RKO (cell line): ENCODE measurements around the gene FAM174C.

Experiments used
- DNase-seq: peaks from one replicate; pipeline ENCODE4 v3.0.0-alpha.2; 2016; ENCODE audit warnings: low spot score

Gene FAM174C

DNA sequence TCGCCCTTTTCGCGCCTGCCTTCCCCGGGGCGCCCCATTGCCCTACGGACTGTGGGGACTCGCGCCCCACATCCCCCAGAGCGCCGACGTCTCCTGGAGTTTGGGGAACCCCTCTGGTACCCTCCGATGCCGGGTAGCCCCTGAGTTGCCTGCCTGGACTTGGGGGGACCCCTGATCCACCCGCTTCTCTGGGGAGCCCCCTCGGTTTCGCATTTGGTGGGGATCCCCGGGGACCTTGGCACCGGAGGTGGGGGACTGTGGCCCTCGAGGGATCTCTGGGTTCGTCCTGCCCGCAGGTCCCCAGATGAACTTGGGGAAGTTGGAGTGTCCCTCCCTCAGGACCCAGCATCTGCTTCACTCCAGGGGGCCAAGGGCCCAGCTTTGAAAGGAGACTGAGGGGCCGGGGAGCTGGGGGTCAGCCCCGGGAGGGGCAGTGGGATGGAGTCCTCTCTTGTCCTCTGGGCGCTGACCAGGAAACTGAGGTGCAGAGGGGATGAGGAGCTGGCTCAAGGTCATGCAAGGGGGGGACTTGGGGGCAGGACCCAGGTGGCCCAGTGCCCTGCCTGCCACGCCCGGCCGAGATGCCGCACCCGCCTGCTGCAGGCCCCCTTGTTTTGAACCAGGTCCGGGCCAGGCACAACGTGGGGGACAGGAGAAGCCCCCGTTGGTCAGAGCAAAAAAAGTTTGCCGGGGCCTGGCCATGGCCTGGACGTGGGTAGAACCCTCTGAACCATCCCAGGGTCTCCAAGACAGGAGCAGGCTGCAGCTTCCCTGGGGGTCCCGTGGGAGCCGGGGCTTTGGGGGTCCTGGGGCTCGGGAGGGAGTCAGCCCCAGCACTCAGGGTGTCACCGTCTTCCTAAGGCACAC lies 11.4 kb downstream of the FAM174C start:
- DNase-seq: no peak

DNA sequence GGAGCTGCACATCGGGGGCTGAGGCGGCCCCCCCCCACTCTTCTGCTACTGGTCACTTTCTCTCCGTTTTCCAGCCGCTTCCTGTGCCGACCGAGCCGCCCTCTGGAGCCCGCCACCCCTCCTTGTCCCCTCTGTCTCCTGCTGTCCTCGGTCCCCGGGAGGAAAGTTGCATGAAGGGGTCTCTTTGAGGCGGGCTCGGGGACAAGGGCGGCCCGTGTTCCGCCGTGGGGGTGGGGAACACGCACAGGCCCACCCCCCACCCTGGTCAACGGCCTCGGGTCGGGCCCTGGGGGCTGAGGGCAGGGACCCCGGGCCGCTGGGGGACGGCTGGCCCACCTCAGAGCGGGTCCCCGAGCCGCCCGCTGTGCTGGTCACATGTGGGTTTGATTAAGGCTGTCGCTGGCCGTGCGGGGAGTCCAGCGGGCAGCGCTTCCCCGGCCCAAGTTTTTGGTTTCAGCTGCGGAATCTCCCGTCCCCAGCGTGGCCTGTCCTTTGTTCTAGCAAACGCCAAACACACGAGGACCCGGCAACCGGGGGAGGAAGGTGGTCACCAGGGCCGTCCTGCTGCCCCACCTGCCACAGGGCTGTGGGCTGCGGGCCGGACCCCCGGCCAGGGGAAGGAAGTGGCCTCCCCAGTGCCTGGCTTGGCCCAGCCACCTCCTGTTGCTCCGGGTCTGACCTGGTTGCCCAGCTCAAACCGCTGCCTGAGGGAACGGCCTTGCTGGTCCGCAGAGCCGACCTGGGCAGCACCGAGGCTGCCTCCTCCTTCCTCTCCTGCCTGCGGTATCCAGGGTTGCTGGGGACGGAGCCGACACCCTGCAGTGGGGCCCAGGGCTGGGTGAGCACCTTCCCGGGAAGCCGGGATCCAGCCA lies 12.3 kb downstream of the FAM174C start:
- DNase-seq: no peak

DNA sequence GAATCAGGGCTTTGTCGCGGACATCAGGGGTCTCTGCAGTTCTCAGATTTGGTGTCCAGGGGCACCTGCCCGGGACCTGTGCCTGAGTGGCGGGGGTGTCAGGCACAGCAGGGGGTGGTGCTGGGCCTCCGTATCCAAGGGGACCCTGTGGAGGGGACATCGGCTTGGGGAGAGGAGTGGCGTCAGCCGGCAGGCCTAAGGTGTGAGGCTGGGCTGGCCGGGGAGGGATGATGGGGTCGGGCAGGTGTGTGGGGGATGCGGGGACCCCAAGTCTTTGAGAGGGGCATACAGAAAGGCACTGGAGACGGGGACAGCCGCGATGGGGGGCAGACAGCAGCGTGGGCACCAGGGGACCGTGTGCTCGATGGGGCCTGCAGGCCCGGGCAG lies 12.9 kb downstream of the FAM174C start:
- no peak for DNase-seq

DNA sequence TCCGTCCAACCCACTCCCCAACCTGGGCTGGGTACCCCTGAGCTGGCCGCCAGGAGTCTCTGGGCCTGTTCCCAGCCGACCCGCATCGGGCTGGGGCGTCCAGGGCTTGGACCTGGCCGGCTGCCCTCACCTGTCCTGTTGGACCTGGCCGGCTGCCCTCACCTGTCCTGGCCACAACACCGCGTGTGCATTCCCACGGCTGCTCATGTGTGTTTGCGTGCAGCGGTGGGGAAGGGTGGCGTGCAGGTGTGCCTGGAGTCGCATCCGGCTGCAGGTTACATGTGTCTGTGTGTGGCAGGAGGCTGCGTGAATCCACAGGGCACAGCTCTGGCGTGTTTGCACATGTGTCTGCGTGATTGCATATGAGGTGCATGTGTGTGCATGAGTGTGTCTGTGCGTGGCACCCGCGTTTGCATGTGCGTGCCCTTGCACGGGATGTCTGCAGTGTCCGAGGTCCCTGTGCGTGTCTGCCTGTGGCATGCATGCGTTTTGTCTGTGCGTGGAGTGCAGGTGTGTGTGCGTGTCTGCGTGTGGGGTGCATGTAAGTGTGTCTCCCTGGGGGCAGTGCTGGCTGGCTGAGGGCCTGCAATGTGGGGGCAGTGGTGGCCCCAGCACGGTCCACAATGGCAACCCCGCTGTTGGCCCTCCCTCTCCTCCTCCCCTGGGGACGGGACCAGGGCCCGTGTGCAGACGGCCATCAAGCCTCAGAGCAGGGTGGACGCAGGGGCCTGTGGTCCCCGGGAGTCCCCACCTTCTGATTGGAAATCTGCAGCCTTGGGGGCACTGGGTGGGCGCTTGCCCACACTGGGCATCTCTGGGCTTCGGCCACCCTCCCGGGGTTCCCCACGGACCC lies 13.7 kb downstream of the FAM174C start:
- no peak for DNase-seq

DNA sequence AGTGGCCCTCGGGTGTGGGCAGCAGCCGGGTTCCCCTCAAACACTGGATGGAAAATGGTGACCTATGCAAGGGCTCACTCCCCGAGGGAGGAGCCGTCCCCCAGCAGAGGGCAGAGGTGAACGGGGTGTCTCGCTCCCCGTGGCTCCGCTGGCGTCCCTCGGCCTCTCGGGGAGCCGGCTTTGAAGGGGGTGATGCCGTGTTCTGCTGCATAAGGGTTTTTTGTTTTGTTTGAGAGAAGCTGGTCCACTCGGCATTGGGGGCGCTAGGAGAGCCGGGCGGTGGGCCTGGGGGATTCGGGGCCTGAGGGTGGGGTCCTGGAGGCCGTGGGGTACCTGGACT lies 14.3 kb downstream of the FAM174C start:
- no peak for DNase-seq

DNA sequence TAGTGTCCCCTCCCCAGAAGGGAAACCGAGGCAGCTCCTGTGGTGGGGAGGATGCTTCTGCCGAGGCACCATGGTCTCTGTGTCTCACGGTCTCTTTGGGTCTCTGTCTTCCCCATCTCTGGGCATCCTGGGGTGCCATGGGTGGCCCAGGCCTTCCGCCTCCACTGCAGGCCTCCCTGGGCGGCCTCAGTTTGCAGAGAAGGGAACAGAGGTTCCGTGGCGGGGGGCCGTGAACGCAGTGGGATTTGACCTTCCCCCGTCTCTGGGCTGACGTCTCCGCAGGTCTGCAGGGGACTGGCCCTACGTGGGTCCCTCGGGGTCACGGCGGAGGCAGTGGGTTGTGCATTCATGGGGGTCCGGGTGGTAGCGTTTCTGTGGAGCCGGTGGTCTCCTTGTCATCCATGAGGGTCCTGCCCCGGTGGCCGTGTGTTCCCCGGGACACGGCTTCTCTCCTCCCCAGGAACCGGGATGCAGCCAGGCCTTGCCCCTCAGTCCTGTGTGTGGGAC lies 14.9 kb downstream of the FAM174C start:
- DNase-seq: no peak

DNA sequence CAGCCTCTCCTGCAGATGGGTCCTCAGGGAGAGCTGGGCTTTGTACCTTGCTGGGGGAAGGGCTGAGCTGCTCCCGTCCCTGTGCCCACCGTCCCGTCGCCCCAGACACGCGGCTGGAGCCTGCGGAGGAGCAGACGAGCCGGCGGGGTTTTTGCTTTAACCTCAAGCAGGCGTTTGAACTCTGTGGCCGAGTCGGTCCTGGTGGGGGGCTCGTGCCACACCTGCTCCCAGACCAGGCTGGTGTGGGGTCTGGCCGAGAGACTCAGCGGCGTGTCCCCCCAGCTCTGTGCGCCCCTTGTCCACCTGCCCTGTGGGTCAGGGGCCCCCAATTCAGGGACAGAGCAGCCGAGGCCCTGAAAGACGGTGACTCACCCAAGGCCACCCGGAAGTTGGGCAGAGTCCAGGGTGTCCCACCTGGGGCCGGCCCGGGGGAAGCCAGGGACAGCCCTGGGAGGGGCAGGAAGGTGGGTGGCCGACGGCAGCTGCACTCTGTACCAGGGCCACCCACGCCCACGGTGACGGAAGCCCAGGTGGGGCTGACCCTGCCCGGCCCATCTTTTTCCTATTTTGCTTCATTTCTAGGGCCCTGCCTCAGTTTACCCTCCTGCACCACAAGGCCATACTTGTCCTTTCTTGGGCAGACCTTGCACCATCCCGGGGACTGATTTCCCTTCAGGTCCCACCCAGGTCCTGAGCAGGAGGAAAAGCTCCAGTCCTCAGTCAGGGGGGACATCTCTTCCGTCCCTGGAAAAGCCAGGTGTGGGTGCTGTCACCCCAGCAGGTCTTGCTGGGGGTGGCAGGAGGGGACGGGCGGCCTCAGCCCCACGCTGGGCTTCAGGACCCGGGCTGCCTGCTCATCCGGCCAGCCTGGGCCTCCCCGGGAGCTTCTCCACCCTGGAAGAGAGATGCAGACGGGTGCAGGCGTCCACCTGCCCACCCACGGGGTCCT lies 15.6 kb downstream of the FAM174C start:
- no peak for DNase-seq

DNA sequence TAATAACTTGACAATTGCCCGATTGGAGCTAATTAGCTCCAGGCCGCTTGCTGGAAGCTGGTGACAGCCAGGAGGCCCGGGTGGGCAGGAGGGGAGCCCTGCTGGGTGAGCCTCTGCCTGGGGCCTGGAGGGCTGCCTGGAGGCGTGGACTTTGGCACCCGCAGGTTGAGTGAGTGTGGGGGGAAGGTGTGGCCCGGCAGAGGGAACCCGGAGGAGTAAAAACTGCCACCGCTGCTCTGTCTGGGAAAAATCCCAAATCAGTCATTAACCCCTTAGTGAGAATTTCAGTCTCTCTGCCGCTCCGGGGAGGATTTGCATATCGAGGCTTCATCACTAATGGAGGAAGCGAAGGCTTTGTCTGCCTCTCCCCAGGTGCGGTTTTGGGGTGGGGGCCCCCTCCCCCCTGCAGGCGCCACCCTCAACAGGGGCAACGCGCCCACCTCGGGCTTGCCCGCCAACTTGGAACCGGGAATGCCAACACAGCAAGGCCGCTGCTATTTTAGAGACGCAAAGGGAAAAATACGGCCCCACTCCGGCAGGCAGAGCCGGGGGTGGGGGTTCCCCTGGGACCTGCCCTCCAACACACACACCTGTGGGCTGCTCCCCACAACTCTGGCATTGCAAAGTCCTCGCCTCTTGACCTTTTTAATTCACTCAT lies 16.6 kb downstream of the FAM174C start:
- no peak for DNase-seq

DNA sequence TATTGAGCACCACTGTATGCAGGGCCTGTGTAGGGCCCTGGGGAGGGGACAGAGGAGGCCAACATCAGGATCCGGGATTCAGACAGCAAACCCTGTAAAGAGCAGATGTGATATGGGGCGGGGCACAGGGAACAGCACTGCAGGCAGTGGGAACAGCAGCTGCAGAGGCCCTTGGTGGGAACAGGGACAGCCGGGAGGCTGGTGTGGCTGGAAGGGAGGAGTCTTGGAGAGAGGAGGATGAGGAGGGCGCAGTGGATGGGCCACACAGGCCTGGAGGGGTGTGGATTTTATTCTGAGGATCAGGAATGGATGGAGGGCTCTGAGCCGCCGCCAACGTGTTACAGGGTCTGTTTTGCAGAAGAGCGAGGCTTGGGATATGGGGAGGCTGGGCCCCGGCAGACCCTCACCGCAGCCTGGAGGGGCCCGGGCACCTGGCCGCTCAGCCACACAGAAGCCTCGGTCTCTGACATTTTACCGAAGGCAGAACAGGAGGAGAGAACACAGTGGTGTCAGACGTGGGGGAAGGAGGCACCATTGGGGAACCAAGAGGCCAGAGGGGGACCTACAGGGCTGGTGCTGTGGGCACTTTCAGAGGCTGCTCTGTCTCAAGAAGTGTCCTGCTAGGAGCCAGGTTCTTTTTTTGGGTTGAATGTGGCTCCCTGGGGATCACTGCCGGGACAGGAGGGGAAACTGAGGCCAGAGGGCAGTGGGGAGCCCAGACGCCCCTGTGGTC lies 17.3 kb downstream of the FAM174C start:
- no peak for DNase-seq

DNA sequence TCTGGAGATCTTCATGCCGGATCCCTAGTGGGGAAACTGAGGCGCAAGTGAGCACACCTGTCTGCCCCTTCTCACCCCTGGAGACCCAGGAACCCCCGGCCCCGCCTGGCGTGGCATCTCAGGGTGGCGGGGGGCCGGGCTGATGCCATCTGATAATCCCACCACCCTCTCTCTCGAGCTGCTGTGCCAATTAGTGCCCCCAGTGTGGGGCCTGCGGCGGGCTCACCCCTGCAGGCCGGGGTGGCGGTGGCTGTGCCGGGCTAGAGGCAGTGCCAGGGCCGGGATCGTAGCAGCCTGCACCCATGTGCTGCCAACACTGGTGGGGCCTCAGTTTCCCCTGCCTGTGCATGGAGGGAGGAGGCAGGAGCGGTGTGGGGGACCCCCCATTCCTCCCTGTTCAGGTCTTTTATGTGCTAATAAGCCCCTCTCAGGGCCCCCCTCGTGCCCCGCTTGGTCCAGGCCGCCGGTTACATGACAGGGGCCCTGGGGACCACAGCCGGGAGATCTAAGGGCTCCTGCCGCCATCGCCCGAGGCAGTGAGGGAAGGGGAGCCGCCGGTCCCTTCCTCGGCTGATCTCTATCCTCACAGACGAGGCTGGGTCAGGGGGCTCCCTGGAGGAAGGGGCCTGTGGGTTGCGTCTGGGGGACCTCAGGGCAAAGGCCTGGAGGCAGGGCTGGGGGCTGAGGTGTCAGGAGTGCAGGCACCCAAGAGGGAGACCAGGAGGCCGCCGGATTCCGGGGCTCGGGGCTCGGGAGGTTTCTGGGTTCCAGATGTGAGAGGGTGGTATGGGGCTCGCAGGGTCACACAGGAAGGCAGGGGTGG lies 18.7 kb downstream of the FAM174C start:
- DNase-seq: no peak

DNA sequence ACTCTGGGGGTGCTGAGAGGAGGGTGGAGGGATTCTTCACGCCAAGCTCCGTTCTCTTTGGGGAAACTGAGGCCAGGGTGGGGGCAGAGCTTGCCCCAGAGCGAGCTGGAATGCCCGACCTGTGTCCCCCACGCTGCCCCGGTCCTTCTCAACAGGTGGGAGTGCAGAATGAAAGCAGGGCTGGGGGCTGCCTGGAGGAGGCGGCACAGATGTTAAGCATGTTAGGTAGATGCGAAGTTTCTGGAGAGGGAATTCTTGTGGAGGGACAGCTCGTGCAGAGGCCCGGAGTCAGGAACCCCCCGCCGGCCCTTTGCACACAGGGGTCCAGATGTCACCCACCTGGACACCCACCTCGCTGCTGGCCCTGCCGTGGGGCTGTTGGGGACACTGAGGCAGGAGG lies 19.4 kb downstream of the FAM174C start:
- DNase-seq: no peak

DNA sequence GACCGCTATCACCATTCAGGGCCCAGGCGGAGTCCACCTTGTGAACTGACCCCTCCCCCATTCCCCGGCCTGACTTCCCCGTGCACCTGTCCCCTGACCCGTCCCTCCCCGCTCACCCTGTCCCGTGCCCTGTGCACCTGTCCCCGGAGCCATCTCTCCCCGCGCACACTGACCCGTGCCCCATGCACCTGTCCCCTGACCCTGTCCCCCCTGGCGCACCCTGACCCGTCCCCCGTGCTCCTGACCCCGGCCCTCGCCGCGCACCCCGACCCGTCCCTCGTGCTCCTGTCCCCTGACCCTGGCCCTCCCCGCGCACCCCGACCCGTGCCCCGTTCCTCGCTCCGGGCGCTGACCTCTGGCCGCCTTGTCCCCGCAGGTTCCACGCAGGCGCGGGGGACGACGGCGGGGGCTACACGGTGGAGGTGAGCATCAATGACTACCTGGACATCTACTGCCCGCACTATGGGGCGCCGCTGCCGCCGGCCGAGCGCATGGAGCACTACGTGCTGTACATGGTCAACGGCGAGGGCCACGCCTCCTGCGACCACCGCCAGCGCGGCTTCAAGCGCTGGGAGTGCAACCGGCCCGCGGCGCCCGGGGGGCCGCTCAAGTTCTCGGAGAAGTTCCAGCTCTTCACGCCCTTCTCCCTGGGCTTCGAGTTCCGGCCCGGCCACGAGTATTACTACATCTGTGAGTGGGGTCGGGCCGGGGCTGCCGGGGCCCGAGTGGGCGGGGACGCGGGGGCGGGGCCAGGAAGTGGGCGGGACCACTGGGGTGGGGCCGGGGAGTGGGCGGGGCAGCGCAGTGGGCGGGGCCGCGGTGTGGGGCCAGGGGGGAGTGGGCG lies 20.1 kb downstream of the FAM174C start:
- no peak for DNase-seq

DNA sequence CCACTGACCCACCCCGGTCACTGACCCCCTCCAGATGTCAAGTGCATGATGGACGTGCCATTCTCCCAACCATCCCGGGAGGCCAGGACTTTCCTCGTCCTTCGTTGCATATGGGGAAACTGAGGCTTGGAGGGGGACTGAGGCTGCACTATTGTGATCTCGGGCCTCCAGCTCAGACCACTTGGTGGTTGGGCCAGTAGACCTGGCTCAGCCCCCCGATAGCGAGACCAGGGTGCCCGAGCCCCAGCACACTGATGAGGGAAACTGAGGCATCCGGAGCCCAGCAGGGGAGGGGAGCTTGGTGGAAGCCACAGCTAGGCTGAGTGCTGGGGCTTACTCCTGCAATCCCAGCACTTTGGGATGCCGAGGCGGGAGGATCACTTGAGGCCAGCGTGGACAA lies 20.7 kb downstream of the FAM174C start:
- DNase-seq: no peak

DNA sequence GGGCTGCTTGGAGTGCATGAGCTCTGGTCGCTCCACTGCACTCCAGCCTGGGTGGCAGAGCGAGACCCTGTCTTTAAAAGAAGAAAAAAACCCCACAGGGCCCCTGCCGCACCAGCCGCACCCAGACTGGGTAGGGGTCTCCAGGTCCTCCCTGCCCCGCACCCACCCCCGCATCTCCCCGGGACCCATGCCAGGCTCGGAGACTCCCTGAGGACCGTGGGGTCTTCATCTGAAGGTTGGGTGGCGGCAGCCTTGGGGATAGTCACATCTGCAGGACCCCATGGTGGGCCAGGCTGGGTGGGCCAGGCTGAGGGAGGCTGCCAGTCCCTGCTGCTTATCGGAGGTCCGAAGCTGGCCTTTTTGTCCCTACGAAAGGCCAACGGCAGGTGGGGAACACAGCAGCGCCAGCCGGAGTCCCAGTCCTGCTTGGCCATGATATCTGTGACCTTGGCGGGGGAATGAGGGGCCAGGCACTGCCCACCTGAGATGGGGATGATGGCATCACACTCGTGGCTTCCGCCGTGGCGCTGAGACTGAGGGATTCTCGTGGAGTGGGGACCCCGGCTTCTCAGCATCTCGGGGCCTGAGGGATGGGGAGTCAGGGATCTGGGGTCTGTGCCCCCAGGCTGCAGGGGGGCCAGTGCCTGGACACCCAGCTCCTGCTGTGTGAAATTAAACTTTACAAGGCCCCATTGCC lies 21.4 kb downstream of the FAM174C start:
- no peak for DNase-seq

DNA sequence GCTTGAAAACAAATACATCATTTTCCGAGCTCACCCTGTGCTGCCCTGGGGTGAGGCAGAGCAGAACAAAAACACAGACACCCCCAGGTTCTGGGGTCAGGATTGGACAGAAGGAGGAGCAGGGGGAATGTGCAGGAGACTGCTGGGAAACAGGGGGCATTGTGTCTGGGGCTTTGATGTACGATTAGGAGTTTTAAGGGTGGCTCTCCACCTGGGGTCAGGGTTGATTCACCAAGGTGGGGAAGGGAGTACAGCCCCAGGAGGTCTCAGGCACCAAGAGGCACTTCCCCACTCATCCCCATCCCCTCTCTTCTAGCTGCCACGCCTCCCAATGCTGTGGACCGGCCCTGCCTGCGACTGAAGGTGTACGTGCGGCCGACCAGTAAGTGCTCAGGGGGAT lies 22.9 kb downstream of the FAM174C start:
- no peak for DNase-seq

DNA sequence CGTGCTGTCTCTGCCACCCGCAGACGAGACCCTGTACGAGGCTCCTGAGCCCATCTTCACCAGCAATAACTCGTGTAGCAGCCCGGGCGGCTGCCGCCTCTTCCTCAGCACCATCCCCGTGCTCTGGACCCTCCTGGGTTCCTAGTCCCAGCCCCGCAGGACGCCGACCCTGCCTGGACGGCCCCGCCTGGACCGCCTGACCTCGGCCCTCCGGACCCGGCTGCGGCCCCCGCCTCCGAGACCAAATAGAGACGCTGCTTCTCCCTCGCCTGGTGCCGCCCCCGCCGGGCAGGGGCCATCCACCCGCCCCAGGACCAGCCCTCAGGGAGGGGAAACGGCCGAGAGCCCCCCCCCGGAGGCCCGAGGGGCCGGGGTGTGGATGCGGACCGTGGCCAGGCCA lies 24.5 kb downstream of the FAM174C start:
- no peak for DNase-seq

DNA sequence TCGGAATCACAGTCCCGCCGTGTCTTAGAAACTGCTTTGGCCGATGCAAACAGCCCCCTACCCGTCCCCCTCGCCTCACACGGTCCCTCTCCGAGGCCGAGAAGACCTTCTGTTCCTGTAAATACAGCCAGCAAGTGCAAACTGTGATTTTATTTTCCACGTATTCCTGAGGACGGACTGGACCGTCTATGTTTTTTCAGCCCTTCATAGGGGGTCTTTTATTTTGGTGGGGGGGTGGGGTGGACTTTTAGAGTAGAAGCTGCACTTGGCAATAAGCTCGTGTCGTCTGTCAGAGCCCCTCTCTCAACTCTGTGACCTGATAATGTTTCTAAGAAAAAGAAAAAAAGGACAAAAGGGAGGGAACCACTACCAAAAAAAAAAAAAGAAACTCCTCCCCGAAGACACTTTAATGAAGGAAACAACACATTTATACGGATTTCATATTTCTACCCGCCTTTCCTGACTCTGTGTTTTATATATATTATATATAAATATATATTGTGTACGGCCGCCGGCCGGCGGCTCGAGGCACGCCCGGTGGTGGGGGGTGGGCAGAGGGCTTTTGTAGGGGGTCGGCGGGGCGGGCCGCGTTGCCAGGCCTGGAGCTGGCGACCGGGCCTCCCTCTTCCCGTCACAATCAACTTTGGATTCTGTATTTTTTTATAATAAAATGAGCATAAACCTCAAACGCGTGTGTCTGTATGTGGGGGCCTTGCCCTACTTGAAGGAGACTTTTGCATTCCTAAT lies 25.6 kb downstream of the FAM174C start:
- DNase-seq: no peak
